Neural progenitor cell (in vitro differentiated cells): ENCODE results near the gene ADAMTS6. TPM values are rescaled to one million over a fixed set of nuclear protein-coding genes. Genes with fewer than 3 reads are reported as not detected.

Source experiments
- DNase-seq: peaks from one replicate; pipeline ENCODE4 v3.0.0-alpha.2; 2016; ENCODE audit warnings: low spot score
- H2AFZ ChIP-seq: fragments of 200-600 bp; sonication (generic); replicated peaks from 2 replicates; pipeline ENCODE4 v1.6.1; 2016; ENCODE audit warnings: antibody characterized with exemption
- H3F3A ChIP-seq: fragments of 200-600 bp; sonication (generic); 2 replicates; pipeline ENCODE4 v1.6.1; 2016; ENCODE audit warnings: antibody characterized with exemption, low read depth
- H3K27ac ChIP-seq: fragments of 200-600 bp; sonication (generic); 2 replicates; pipeline ENCODE4 v1.5.1; 2016; ENCODE audit warnings: mild to moderate bottlenecking
- H3K27me3 ChIP-seq: fragments of 200-600 bp; sonication (generic); 2 replicates; pipeline ENCODE4 v1.6.1; 2016; ENCODE audit warnings: mild to moderate bottlenecking, moderate library complexity
- H3K36me3 ChIP-seq: fragments of 200-600 bp; sonication (generic); 2 replicates; pipeline ENCODE4 v1.5.1; 2016
- H3K4me1 ChIP-seq: fragments of 200-600 bp; sonication (generic); 2 replicates; pipeline ENCODE4 v1.6.1; 2016; ENCODE audit warnings: mixed run types
- H3K4me2 ChIP-seq: fragments of 200-600 bp; sonication (generic); 2 replicates; pipeline ENCODE4 v1.6.1; 2016
- H3K4me3 ChIP-seq: fragments of 200-600 bp; sonication (generic); 2 replicates; pipeline ENCODE4 v1.5.1; 2016
- H3K79me2 ChIP-seq: fragments of 200-600 bp; sonication (generic); 2 replicates; pipeline ENCODE4 v1.6.1; 2016; ENCODE audit warnings: low read depth
- H3K9ac ChIP-seq: fragments of 200-600 bp; sonication (generic); 2 replicates; pipeline ENCODE4 v1.6.1; 2016
- H3K9me3 ChIP-seq: fragments of 200-600 bp; sonication (generic); 2 replicates; pipeline ENCODE4 v1.5.1; 2016; ENCODE audit warnings: low read depth
- H4K20me1 ChIP-seq: fragments of 200-600 bp; sonication (generic); 2 replicates; pipeline ENCODE4 v1.6.1; 2016; ENCODE audit warnings: low read depth
- H3K27ac Mint-ChIP-seq: 3 replicates; pipeline ENCODE4 v1.8.0; 2021; ENCODE audit warnings: mixed read lengths
- H3K27me3 Mint-ChIP-seq: 2 replicates; pipeline ENCODE4 v1.8.0; 2022; ENCODE audit warnings: low read depth, mild to moderate bottlenecking, inconsistent platforms, moderate library complexity, mixed read lengths; ENCODE audit not compliant: insufficient read depth
- H3K36me3 Mint-ChIP-seq: 3 replicates; pipeline ENCODE4 v1.8.0; 2021; ENCODE audit warnings: mixed read lengths
- H3K4me1 Mint-ChIP-seq: 3 replicates; pipeline ENCODE4 v1.8.0; 2021; ENCODE audit warnings: mixed read lengths
- H3K4me3 Mint-ChIP-seq: 3 replicates; pipeline ENCODE4 v1.8.0; 2021; ENCODE audit warnings: mild to moderate bottlenecking, moderate library complexity, mixed read lengths
- H3K9me3 Mint-ChIP-seq: 3 replicates; pipeline ENCODE4 v1.8.0; 2020; ENCODE audit warnings: mixed read lengths
- CTCF ChIP-seq: fragments of 200-600 bp; sonication (generic); IDR thresholded peaks from 2 replicates; pipeline ENCODE4 v1.5.1; 2017; ENCODE audit warnings: antibody characterized with exemption, mild to moderate bottlenecking
- EZH2 ChIP-seq: fragments of 200-600 bp; sonication (generic); IDR thresholded peaks from 2 replicates; pipeline ENCODE4 v1.6.1; 2017; ENCODE audit warnings: antibody characterized with exemption, mild to moderate bottlenecking, moderate library complexity
- EZH2phosphoT487 ChIP-seq: fragments of 200-600 bp; sonication (generic); IDR thresholded peaks from 2 replicates; pipeline ENCODE4 v1.6.1; 2017; ENCODE audit warnings: antibody characterized with exemption
- total RNA-seq: library from RNA; depleted of rRNA; stranded (reverse); fragments of >200 nt; gene quantifications from 2 replicates; pipeline ENCODE4 v1.2.3, GENCODE V29; 2015; ENCODE audit warnings: low replicate concordance

ADAMTS6 gene
- total RNA-seq, 1 donor from 2014 or later = 14.3 TPM

GRCh38 chr5:65307088-65307487 is 174.6 kb downstream of the ADAMTS6 start:
- H2AFZ ChIP-seq = no peak overlapping the region
- no peaks in the 10 kb centered on the region for H3K9me3 ChIP-seq
- H3K4me1 ChIP-seq = no peaks in the 10 kb centered on the region
- no peaks in the 10 kb centered on the region for H3K36me3 ChIP-seq
- no peaks in the 10 kb centered on the region for H3K27me3 ChIP-seq
- no peak overlapping the region for H3K27ac Mint-ChIP-seq
- H3K4me2 ChIP-seq = no peak overlapping the region
- no peak for TF ChIP-seq EZH2
- TF ChIP-seq EZH2phosphoT487 = no peak
- TF ChIP-seq CTCF = no peak
- H3K9ac ChIP-seq = no peak overlapping the region
- no peaks in the 10 kb centered on the region for H3K79me2 ChIP-seq
- H3K4me3 ChIP-seq = no peak overlapping the region
- no peaks in the 10 kb centered on the region for H4K20me1 ChIP-seq
- H3K9me3 Mint-ChIP-seq = peaks cover 3% of the 10 kb centered on the region
- H3K4me1 Mint-ChIP-seq = no peaks in the 10 kb centered on the region
- no peak overlapping the region for H3K4me3 Mint-ChIP-seq
- H3F3A ChIP-seq = no peaks in the 10 kb centered on the region
- no peaks in the 10 kb centered on the region for H3K27me3 Mint-ChIP-seq
- H3K27ac ChIP-seq = no peak overlapping the region
- H3K36me3 Mint-ChIP-seq = no peaks in the 10 kb centered on the region
- DNase-seq = no peak

GRCh38 chr5:65305913-65306312 is 175.8 kb downstream of the ADAMTS6 start:
- Mint-ChIP-seq H3K27me3 (no peaks in the 10 kb centered on the region), H3K9me3 (peaks cover 3% of the 10 kb centered on the region), H3K4me3 (no peak overlapping the region), H3K36me3 (no peaks in the 10 kb centered on the region), H3K27ac (no peak overlapping the region), H3K4me1 (no peaks in the 10 kb centered on the region)
- Histone ChIP-seq H3K79me2 (no peaks in the 10 kb centered on the region), H3K4me3 (no peak overlapping the region), H3K36me3 (no peaks in the 10 kb centered on the region), H3K4me1 (no peaks in the 10 kb centered on the region), H2AFZ (no peak overlapping the region), H3K9me3 (no peaks in the 10 kb centered on the region), H3K27me3 (no peaks in the 10 kb centered on the region), H3F3A (no peaks in the 10 kb centered on the region), H3K27ac (no peak overlapping the region), H3K9ac (no peak overlapping the region), H3K4me2 (no peak overlapping the region), H4K20me1 (no peaks in the 10 kb centered on the region)
- no peak for DNase-seq
- TF ChIP-seq EZH2phosphoT487 (no peak), CTCF (no peak), EZH2 (no peak)

DNA sequence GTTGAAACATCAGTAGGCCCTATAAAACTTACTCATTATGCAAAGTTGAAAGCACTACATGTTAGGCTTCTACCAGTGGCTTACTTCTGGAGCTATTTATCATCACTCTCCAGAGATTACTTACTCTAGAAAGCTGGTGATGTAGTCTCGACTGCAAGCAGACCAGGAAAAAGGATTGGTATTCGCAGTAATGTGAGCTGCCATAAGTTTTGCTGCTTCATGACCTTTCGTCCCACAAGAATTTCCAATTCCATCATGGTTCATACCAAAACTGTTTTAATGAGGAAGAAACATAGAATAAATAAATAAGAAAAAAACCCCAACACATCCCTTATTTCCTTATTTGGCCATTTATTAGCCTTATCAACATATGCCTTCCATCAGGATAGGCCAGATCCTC is 181.9 kb downstream of the ADAMTS6 start:
- no peaks in the 10 kb centered on the region for H3K79me2 ChIP-seq
- no peaks in the 10 kb centered on the region for H3K36me3 Mint-ChIP-seq
- no peak overlapping the region for H3K9ac ChIP-seq

More for the DNA sequence above, 181.9 kb downstream of the ADAMTS6 start:
- H3K36me3 ChIP-seq = no peaks in the 10 kb centered on the region
- H3F3A ChIP-seq = no peaks in the 10 kb centered on the region
- no peak overlapping the region for H3K27ac Mint-ChIP-seq
- no peaks in the 10 kb centered on the region for H3K9me3 ChIP-seq
- H3K27me3 Mint-ChIP-seq = no peaks in the 10 kb centered on the region
- no peak for DNase-seq
- no peak overlapping the region for H3K4me3 ChIP-seq
- H3K4me2 ChIP-seq = no peak overlapping the region
- no peak overlapping the region for H3K27ac ChIP-seq
- no peaks in the 10 kb centered on the region for H3K4me1 ChIP-seq
- no peaks in the 10 kb centered on the region for H3K27me3 ChIP-seq
- no peak overlapping the region for H2AFZ ChIP-seq
- H4K20me1 ChIP-seq = no peaks in the 10 kb centered on the region
- no peak for TF ChIP-seq EZH2
- TF ChIP-seq CTCF = no peak
- TF ChIP-seq EZH2phosphoT487 = no peak
- H3K4me3 Mint-ChIP-seq = no peak overlapping the region
- H3K9me3 Mint-ChIP-seq = no peaks in the 10 kb centered on the region
- H3K4me1 Mint-ChIP-seq = no peaks in the 10 kb centered on the region
